Esophagus squamous epithelium (tissue), 5 donors: ENCODE data around the gene CACNA2D3. TPM values are rescaled to one million over a fixed set of nuclear protein-coding genes. Genes with fewer than 3 reads are reported as not detected.

Source experiments
- DNase-seq: peaks from one replicate; lab custom pipeline; 2025; lab: John Stamatoyannopoulos, UW
- H3K27ac ChIP-seq, 4 donors: fragments of 200-600 bp; sonication (generic); one replicate each; pipeline ENCODE4 v1.5.1; 2016 to 2019; ENCODE audit warnings: mild to moderate bottlenecking in 1 of 4
- H3K27me3 ChIP-seq, 4 donors: fragments of 200-600 bp; sonication (generic); 1 replicate in 3 of 4; 2 replicates in 1 of 4; pipeline versions ENCODE4 v1.5.1 to v1.6.0; 2017 to 2021; ENCODE audit warnings: antibody characterized with exemption in 1 of 4
- H3K36me3 ChIP-seq, 3 donors: fragments of 200-600 bp; sonication (generic); one replicate each; pipeline ENCODE4 v1.5.1; 2016 to 2019
- H3K4me1 ChIP-seq, 3 donors: fragments of 200-600 bp; sonication (generic); one replicate each; pipeline ENCODE4 v1.5.1; 2017 to 2019
- H3K4me3 ChIP-seq, 4 donors: fragments of 200-600 bp; sonication (generic); 1 replicate in 3 of 4; 2 replicates in 1 of 4; pipeline ENCODE4 v1.5.1; 2016 to 2019; ENCODE audit warnings: mild to moderate bottlenecking in 2 of 4, moderate library complexity in 1 of 4
- H3K9me3 ChIP-seq, 3 donors: fragments of 200-600 bp; sonication (generic); one replicate each; pipeline ENCODE4 v1.5.1; 2016 to 2019
- CTCF ChIP-seq, 6 experiments: fragments of 450-650 bp in 4 of 6; fragments of 200-600 bp in 2 of 6; sonication (generic) in 2 of 6; IDR thresholded peaks; one replicate each; pipeline ENCODE4 v1.5.1; 2016 to 2019; ENCODE audit warnings: antibody characterized with exemption in 6 of 6, mild to moderate bottlenecking in 4 of 6, moderate library complexity in 4 of 6
- POLR2A ChIP-seq, 4 donors: fragments of 450-650 bp; IDR thresholded peaks; one replicate each; pipeline ENCODE4 v1.6.1; 2017; ENCODE audit warnings: antibody characterized with exemption in 4 of 4, mild to moderate bottlenecking in 4 of 4, moderate library complexity in 3 of 4
- WGBS, 2 donors: methylation state at CpG; one replicate each; pipeline ENCODE4 v1.1.5; 2018; 5-methylcytosine and 5-hydroxymethylcytosine counted together
- intact Hi-C: fragments of 100-400 bp; cut with DNase I; formaldehyde crosslinking; loops from one replicate; pipeline ENCODE4 v1.15.0; 2022
- total RNA-seq, 4 donors: library from RNA; depleted of rRNA; stranded (reverse); fragments of >200 nt; gene quantifications; one replicate each; pipeline ENCODE4 v1.1.0, GENCODE V29; 2016
- donor health status: DM: yes; HTN: yes; CAD: no.

CACNA2D3 gene
- total RNA-seq, 4 donors from 2014 or later, result 1.2 to 7.1 (median 5.1) TPM

DNA sequence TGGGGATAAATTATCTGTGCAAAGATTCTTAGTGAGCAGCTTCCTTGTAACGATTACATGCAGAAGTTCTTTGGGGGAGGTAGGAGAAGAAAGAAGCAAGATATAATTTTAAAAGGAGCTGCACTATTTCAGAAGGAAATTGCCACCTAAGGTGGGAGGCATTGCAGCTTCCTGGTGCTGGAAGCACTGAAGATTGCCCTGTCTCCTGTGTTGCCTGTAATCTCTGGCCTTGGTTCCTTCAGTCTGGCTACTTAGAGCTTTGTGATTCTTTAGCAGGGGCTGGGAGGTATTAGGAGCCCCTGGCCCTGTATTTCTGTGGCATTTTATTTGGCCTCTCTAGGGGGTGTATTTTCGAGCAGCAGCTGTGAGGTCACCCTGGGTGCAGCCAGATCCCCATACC is 35.5 kb downstream of the CACNA2D3 start:
- intact Hi-C loops, result no loop called here
- no peaks in the 10 kb centered on the region for H3K36me3 ChIP-seq
- WGBS, 2 donors, result 60 to 64% methylated on average over 2 of the region's 2 CpGs
- no peak for TF ChIP-seq CTCF (IDR thresholded peaks at IDR 0.05)
- H3K4me1 ChIP-seq, result no peaks in the 10 kb centered on the region
- no peak overlapping the region for H3K4me3 ChIP-seq
- no peaks in the 10 kb centered on the region for H3K27me3 ChIP-seq
- H3K27ac ChIP-seq, result no peak overlapping the region
- no peak for DNase-seq
- H3K9me3 ChIP-seq, result no peaks in the 10 kb centered on the region

GRCh38 chr3:54159917-54160316 is 37.6 kb downstream of the CACNA2D3 start:
- no peak overlapping the region for H3K27ac ChIP-seq
- TF ChIP-seq CTCF (IDR thresholded peaks at IDR 0.05), result no peak
- no peak for TF ChIP-seq POLR2A (IDR thresholded peaks at IDR 0.05)
- H3K36me3 ChIP-seq, result no peaks in the 10 kb centered on the region
- no peaks in the 10 kb centered on the region for H3K4me1 ChIP-seq
- no peak for DNase-seq
- WGBS, 2 donors, result 44% methylated on average over 3 of the region's 3 CpGs; no CpG with 5 or more reads in 1 of the 2 donors
- intact Hi-C loops, result no loop called here
- H3K4me3 ChIP-seq, result no peak overlapping the region
- H3K27me3 ChIP-seq, result no peaks in the 10 kb centered on the region
- no peaks in the 10 kb centered on the region for H3K9me3 ChIP-seq

DNA sequence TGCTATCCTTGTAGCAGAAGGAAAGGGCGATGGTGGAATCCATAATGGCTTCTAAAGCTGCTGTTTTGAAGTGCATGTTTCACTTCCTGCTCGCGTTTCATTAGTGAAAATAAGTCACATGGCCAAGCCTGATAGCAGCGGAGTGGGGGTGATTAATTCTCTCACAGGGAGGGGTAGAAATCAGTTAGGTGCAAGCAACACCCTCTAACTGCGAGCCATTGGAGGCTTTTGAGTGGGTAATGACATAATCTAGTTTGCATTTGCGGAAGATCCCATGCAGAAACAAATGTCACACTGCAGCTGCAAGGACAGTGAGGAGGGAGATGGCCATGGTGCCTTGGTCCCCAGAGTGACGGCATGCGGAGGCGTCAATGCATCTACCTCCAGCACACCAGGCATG is 41.1 kb downstream of the CACNA2D3 start:
- TF ChIP-seq CTCF (IDR thresholded peaks at IDR 0.05), result no peak
- no peak for DNase-seq
- Histone ChIP-seq H3K27ac (no peak overlapping the region), H3K4me3 (no peak overlapping the region), H3K4me1 (no peaks in the 10 kb centered on the region), H3K27me3 (no peaks in the 10 kb centered on the region), H3K36me3 (no peaks in the 10 kb centered on the region), H3K9me3 (no peaks in the 10 kb centered on the region)
- 58 to 89% methylated on average over 9 of the region's 9 CpGs for WGBS, 2 donors
- intact Hi-C loops, result no loop called here

GRCh38 chr3:54164192-54164975 is 42.0 kb downstream of the CACNA2D3 start:
- Histone ChIP-seq H3K27ac (no peak overlapping the region), H3K9me3 (no peaks in the 10 kb centered on the region), H3K27me3 (no peaks in the 10 kb centered on the region), H3K4me3 (no peak overlapping the region), H3K4me1 (no peaks in the 10 kb centered on the region), H3K36me3 (no peaks in the 10 kb centered on the region)
- TF ChIP-seq CTCF (IDR thresholded peaks at IDR 0.05), result no peak
- TF ChIP-seq POLR2A (IDR thresholded peaks at IDR 0.05), result no peak
- WGBS, 2 donors, result 67 to 74% methylated on average over 8 to 9 of the region's 10 CpGs
- no peak for DNase-seq
- intact Hi-C loops, result no loop called here

DNA sequence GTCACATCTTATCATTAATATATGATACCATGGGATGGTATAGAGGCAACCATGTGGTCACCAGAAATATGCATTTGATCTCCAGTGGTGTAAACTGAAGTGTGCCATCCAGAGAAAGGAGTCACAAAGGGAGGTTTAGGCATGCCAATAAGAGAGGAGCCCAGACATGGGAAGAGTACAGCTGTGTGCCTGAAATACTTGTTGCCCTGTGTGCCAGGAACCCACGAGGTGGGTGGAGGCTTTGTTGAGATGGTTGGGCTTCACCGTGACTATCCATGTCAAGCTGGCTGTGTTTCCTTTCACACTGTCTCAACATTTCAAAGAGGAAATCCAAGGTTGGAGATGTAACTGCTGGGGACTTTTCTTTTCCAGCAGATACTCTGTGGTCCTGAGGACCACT is 43.5 kb downstream of the CACNA2D3 start:
- no peak overlapping the region for H3K4me3 ChIP-seq
- TF ChIP-seq POLR2A (IDR thresholded peaks at IDR 0.05), result no peak
- no peak for TF ChIP-seq CTCF (IDR thresholded peaks at IDR 0.05)
- intact Hi-C loops, result no loop called here
- no peaks in the 10 kb centered on the region for H3K27me3 ChIP-seq
- H3K36me3 ChIP-seq, result no peaks in the 10 kb centered on the region
- H3K4me1 ChIP-seq, result no peaks in the 10 kb centered on the region
- H3K27ac ChIP-seq, result no peak overlapping the region
- no peaks in the 10 kb centered on the region for H3K9me3 ChIP-seq
- no peak for DNase-seq
- WGBS, 2 donors, result 20 to 24% methylated on average over 2 of the region's 2 CpGs
